K562 (cell line): ENCODE results near the gene LSM4. TPM values are rescaled to one million over a fixed set of nuclear protein-coding genes. Genes with fewer than 3 reads are reported as not detected.

Source experiments
- CBFA2T3 ChIP-seq: fragments of 450-650 bp; IDR thresholded peaks from 2 replicates; pipeline ENCODE4 v1.6.1; 2017
- HINFP ChIP-seq: fragments of 450-650 bp; conservative IDR thresholded peaks from 2 replicates; pipeline ENCODE4 v1.6.1; 2016; ENCODE audit warnings: missing genetic modification characterization, low read depth, mild to moderate bottlenecking, control low read depth, missing compliant biosample characterization
- HMGN3 ChIP-seq: IDR thresholded peaks from 2 replicates; pipeline ENCODE4 v1.6.1; 2011; ENCODE audit warnings: borderline replicate concordance, low read depth, mild to moderate bottlenecking, mixed read lengths, low read length; ENCODE audit not compliant: insufficient read length; ENCODE audit errors: extremely low read depth
- KAT7 ChIP-seq: sonication (generic); formaldehyde crosslinking; IDR thresholded peaks from 2 replicates; pipeline ENCODE4 v1.8.0; 2022; ENCODE audit warnings: missing genetic modification reagents, mild to moderate bottlenecking, borderline replicate concordance
- KLF16 ChIP-seq: IDR thresholded peaks from 2 replicates; pipeline ENCODE4 v1.6.1; 2016; ENCODE audit warnings: antibody characterized with exemption
- KLF6 ChIP-seq: fragments of 250-450 bp; sonication (Bioruptor Pico); IDR thresholded peaks from 2 replicates; pipeline ENCODE4 v1.4.0; 2020; ENCODE audit warnings: mild to moderate bottlenecking, moderate library complexity, borderline replicate concordance
- NFE2L1 ChIP-seq: fragments of 450-650 bp; IDR thresholded peaks from 2 replicates; pipeline ENCODE4 v1.6.1; 2016; ENCODE audit warnings: missing genetic modification characterization, low read depth, mild to moderate bottlenecking, missing compliant biosample characterization, moderate library complexity, borderline replicate concordance
- NONO ChIP-seq, 2 experiments: fragments of 200-400 bp in 1 of 2; fragments of 450-650 bp in 1 of 2; formaldehyde crosslinking in 1 of 2; IDR thresholded peaks; 2 replicates each; pipeline ENCODE4 v1.6.1; 2017; ENCODE audit warnings: low read depth in 2 of 2, mild to moderate bottlenecking in 2 of 2, moderate library complexity in 2 of 2, low read length in 1 of 2
- NR0B1 ChIP-seq: fragments of 450-650 bp; IDR thresholded peaks from one replicate; pipeline ENCODE4 v1.6.1; 2018; ENCODE audit warnings: mild to moderate bottlenecking, moderate library complexity; ENCODE audit not compliant: partially characterized antibody
- PRPF4 ChIP-seq: fragments of 200-400 bp; formaldehyde crosslinking; IDR thresholded peaks from one replicate; pipeline ENCODE4 v1.6.1; 2017; ENCODE audit warnings: low read length, low read depth, mild to moderate bottlenecking; ENCODE audit not compliant: insufficient read depth, poor library complexity, severe bottlenecking
- PTBP1 ChIP-seq: fragments of 200-400 bp; formaldehyde crosslinking; IDR thresholded peaks from 2 replicates; pipeline ENCODE4 v1.6.1; 2017; ENCODE audit warnings: low read depth, low read length
- SFPQ ChIP-seq: fragments of 200-400 bp; formaldehyde crosslinking; IDR thresholded peaks from 2 replicates; pipeline ENCODE4 v1.6.1; 2017; ENCODE audit warnings: mild to moderate bottlenecking, low read depth, low read length, moderate library complexity
- SMC3 ChIP-seq: conservative IDR thresholded peaks from 2 replicates; pipeline ENCODE4 v1.6.1; 2011; ENCODE audit warnings: low read depth, low read length, improper control_type of control experiment; ENCODE audit not compliant: insufficient read depth
- ZFP30 ChIP-seq: fragments of 250-450 bp; sonication (Bioruptor Pico); IDR thresholded peaks from 2 replicates; pipeline ENCODE4 v1.8.0; 2022; ENCODE audit warnings: moderate library complexity, mild to moderate bottlenecking, inconsistent platforms, borderline replicate concordance
- ZNF212 ChIP-seq: fragments of 450-650 bp; formaldehyde crosslinking; IDR thresholded peaks from 2 replicates; pipeline ENCODE4 v1.4.0; 2020; ENCODE audit warnings: mild to moderate bottlenecking
- ZNF282 ChIP-seq: sonication (generic); formaldehyde crosslinking; IDR thresholded peaks from 2 replicates; pipeline ENCODE4 v1.8.1; 2023; ENCODE audit warnings: missing genetic modification reagents
- ZNF347 ChIP-seq: fragments of 450-650 bp; formaldehyde crosslinking; IDR thresholded peaks from 2 replicates; pipeline ENCODE4 v1.4.0; 2020; ENCODE audit warnings: low read depth, mild to moderate bottlenecking, moderate library complexity
- polyA plus RNA-seq, 8 experiments: library from polyadenylated mRNA; depleted of rRNA in 4 of 8; stranded (reverse) in 5 of 8; unstranded in 3 of 8; fragments of >200 nt; fragmentation: Nextera tagmentation in 2 of 8; fragmentation: Illumina TruSeq in 1 of 8; extraction: Ambion mirVana in 2 of 8; extraction: Trizol in 1 of 8; gene quantifications; 2 replicates each; pipeline versions ENCODE4 v1.2.1 to v1.2.3, GENCODE V29; 2011 to 2014; ENCODE audit warnings: inconsistent platforms in 1 of 8, missing spikeins in 1 of 8
- total RNA-seq, 7 experiments: library from RNA; depleted of rRNA in 6 of 7; stranded (reverse); fragments of >200 nt in 6 of 7; fragmentation: Illumina TruSeq in 2 of 7; extraction: Trizol in 2 of 7; gene quantifications; 2 replicates each; pipeline versions ENCODE4 v1.2.1 to v1.2.3, GENCODE V29; 2011 to 2021; ENCODE audit warnings: low replicate concordance in 1 of 7

Gene LSM4
- total and polyA plus RNA-seq, 9 of the 15 experiments (the other 6 are each of a cell fraction or from before 2014, with no cell fraction given): 11.9 to 763 (median 202) TPM

- no peak for TF ChIP-seq HINFP (tag)
- TF ChIP-seq PRPF4: no peak
- TF ChIP-seq ZNF347 (CRISPR knock-in tag): no peak
- peak in 1 of 2 experiments; percentile 73; a peak in 1 of 4 replicates for TF ChIP-seq NONO (IDR thresholded peaks at IDR 0.05; ENCODE audit: low read depth in 2 of 2, low read length in 1 of 2)
- TF ChIP-seq SMC3: no peak
- no peak for TF ChIP-seq ZFP30 (CRISPR knock-in tag)
- TF ChIP-seq NFE2L1: no peak
- 0 out of 2 replicates have a peak, but pooled peaks have one; percentile 12 for TF ChIP-seq CBFA2T3
- TF ChIP-seq HMGN3: peak; percentile 80
- TF ChIP-seq SFPQ: no peak
- TF ChIP-seq KAT7 (CRISPR knock-in tag): peak; percentile 94; the same call in 1 of the 2 replicates
- TF ChIP-seq ZNF282 (CRISPR knock-in tag): no peak
- peak; percentile 58; the same call in 1 of the 2 replicates for TF ChIP-seq PTBP1
- TF ChIP-seq NR0B1: no peak
- peak; percentile 82 for TF ChIP-seq KLF6 (CRISPR knock-in tag)
- TF ChIP-seq KLF16: no peak; the same call in 1 of the 2 replicates
- TF ChIP-seq ZNF212 (CRISPR knock-in tag): no peak
These were observed 31.1 kb downstream of the LSM4 start (continued) for GRCh38 chr19:18291590-18292461.
